Stimulated activated CD8-positive, alpha-beta memory T cell treated with anti-CD3 and anti-CD28 coated beads, Interleukin-4, amount 100 ng/mL, for 24 hours (primary cell): Measurements from ENCODE around the gene BUD23.
"Not testable (repeated sequence)": the region's sequence is repeated elsewhere in the genome, so short reads cannot be mapped to it uniquely, and the experiment has no call there.

Experiments
- DNase-seq: peaks from one replicate; pipeline ENCODE4 v3.0.0-alpha.2; 2020; ENCODE audit warnings: low read depth

The BUD23 gene

GRCh38 chr7:73683056-73683787, at the start of gene BUD23, which contains the start of gene DNAJC30:
TSS of gene BUD23 (plus strand) at chr7:73683597. CDS start at chr7:73683626, 29 bp downstream.
TSS of gene DNAJC30 (minus strand) at chr7:73683453. CDS start at chr7:73683423, 30 bp downstream.
- peak; percentile 97 for DNase-seq

GRCh38 chr7:73633844-73634243, 49.6 kb upstream of the BUD23 start:
- no peak for DNase-seq

GRCh38 chr7:73635428-73636200, 47.8 kb upstream of the BUD23 start:
- no peak for DNase-seq

GRCh38 chr7:73638911-73639310, 44.5 kb upstream of the BUD23 start:
- no peak for DNase-seq

- no peak for DNase-seq
These were observed 40.6 kb upstream of the BUD23 start for GRCh38 chr7:73642834-73643233.

GRCh38 chr7:73644688-73645286, 38.6 kb upstream of the BUD23 start:
- no peak for DNase-seq

- DNase-seq: no peak
These were observed 37.7 kb upstream of the BUD23 start for GRCh38 chr7:73645643-73646174.

GRCh38 chr7:73646785-73647724, 36.3 kb upstream of the BUD23 start:
- no peak for DNase-seq

GRCh38 chr7:73647725-73648592, 35.4 kb upstream of the BUD23 start:
- no peak for DNase-seq

- no peak for DNase-seq
These were observed 34.6 kb upstream of the BUD23 start for GRCh38 chr7:73648593-73649332.

GRCh38 chr7:73649576-73649975, 33.8 kb upstream of the BUD23 start:
- no peak for DNase-seq

GRCh38 chr7:73650524-73650923, 32.9 kb upstream of the BUD23 start:
- DNase-seq: no peak

GRCh38 chr7:73652541-73652949, 30.9 kb upstream of the BUD23 start:
- no peak for DNase-seq

GRCh38 chr7:73655309-73655708, 28.1 kb upstream of the BUD23 start:
- DNase-seq: not testable (repeated sequence)

GRCh38 chr7:73659983-73660382, 23.4 kb upstream of the BUD23 start:
- DNase-seq: no peak

GRCh38 chr7:73660594-73660993, 22.8 kb upstream of the BUD23 start:
- DNase-seq: not testable (repeated sequence)

GRCh38 chr7:73663033-73663432, 20.4 kb upstream of the BUD23 start:
- no peak for DNase-seq

GRCh38 chr7:73667344-73668102, 15.9 kb upstream of the BUD23 start, which contains the start of gene VPS37D:
TSS of gene VPS37D (plus strand) at chr7:73667831. CDS start at chr7:73667959, 128 bp downstream.
- peak; percentile 88 for DNase-seq
